HepG2 (cell line): Measurements from ENCODE around the gene WDR47. TPM values are rescaled to one million over a fixed set of nuclear protein-coding genes. Genes with fewer than 3 reads are reported as not detected.

Source experiments
- AHR ChIP-seq: IDR thresholded peaks from 2 replicates; pipeline ENCODE4 v1.6.1; 2018; ENCODE audit warnings: missing genetic modification reagents, missing compliant biosample characterization
- CHD2 ChIP-seq: IDR thresholded peaks from 2 replicates; pipeline ENCODE4 v1.6.1; 2011; ENCODE audit warnings: low read depth, low read length, improper control_type of control experiment
- FOXK1 ChIP-seq: sonication (generic); formaldehyde crosslinking; IDR thresholded peaks from 2 replicates; pipeline ENCODE4 v1.4.0; 2020; ENCODE audit warnings: low read depth, missing genetic modification reagents, borderline replicate concordance
- GATAD1 ChIP-seq: IDR thresholded peaks from 2 replicates; pipeline ENCODE4 v1.6.1; 2016; ENCODE audit warnings: missing genetic modification reagents, missing compliant biosample characterization
- GPN1 ChIP-seq: sonication (generic); formaldehyde crosslinking; IDR thresholded peaks from 2 replicates; pipeline ENCODE4 v1.5.1; 2020; ENCODE audit warnings: missing genetic modification reagents, borderline replicate concordance
- KLF6 ChIP-seq: IDR thresholded peaks from 2 replicates; pipeline ENCODE4 v1.8.0; 2016; ENCODE audit warnings: missing biosample characterization, missing genetic modification reagents
- MAFG ChIP-seq: sonication (generic); formaldehyde crosslinking; IDR thresholded peaks from 2 replicates; pipeline ENCODE4 v1.5.1; 2020; ENCODE audit warnings: mild to moderate bottlenecking, missing genetic modification reagents
- MED13 ChIP-seq: sonication (generic); formaldehyde crosslinking; IDR thresholded peaks from 2 replicates; pipeline ENCODE4 v1.5.0; 2020; ENCODE audit warnings: missing genetic modification reagents
- PHB2 ChIP-seq: fragments of 450-650 bp; IDR thresholded peaks from 2 replicates; pipeline ENCODE4 v1.6.1; 2018; ENCODE audit not compliant: partially characterized antibody
- PHF5A ChIP-seq: IDR thresholded peaks from one replicate; pipeline ENCODE4 v1.6.1; 2018; ENCODE audit warnings: low read depth, missing genetic modification reagents; ENCODE audit not compliant: unreplicated experiment
- POGZ ChIP-seq: sonication (generic); formaldehyde crosslinking; IDR thresholded peaks from 2 replicates; pipeline ENCODE4 v1.4.0; 2020; ENCODE audit warnings: mild to moderate bottlenecking, missing genetic modification reagents
- RAD51 ChIP-seq: fragments of 450-650 bp; IDR thresholded peaks from 2 replicates; pipeline ENCODE4 v1.6.1; 2016; ENCODE audit warnings: borderline replicate concordance
- RELA ChIP-seq: sonication (generic); formaldehyde crosslinking; IDR thresholded peaks from 2 replicates; pipeline ENCODE4 v1.4.0; 2020; ENCODE audit warnings: missing genetic modification reagents
- SMAD3 ChIP-seq: sonication (generic); formaldehyde crosslinking; IDR thresholded peaks from 2 replicates; pipeline ENCODE4 v1.4.0; 2020; ENCODE audit warnings: missing genetic modification reagents
- SNRNP70 ChIP-seq: fragments of 200-400 bp; formaldehyde crosslinking; IDR thresholded peaks from 2 replicates; pipeline ENCODE4 v1.6.1; 2017; ENCODE audit warnings: mild to moderate bottlenecking, low read depth, low read length, moderate library complexity
- STAG1 ChIP-seq: sonication (generic); formaldehyde crosslinking; IDR thresholded peaks from 2 replicates; pipeline ENCODE4 v1.4.0; 2020; ENCODE audit warnings: missing genetic modification reagents
- ZFYVE20 ChIP-seq: sonication (generic); formaldehyde crosslinking; IDR thresholded peaks from 2 replicates; pipeline ENCODE4 v1.8.0; 2023; ENCODE audit warnings: low read depth, mild to moderate bottlenecking, moderate library complexity, missing genetic modification reagents, borderline replicate concordance
- ZKSCAN5 ChIP-seq: sonication (generic); formaldehyde crosslinking; IDR thresholded peaks from 2 replicates; pipeline ENCODE4 v1.5.1; 2020; ENCODE audit warnings: mild to moderate bottlenecking, missing genetic modification reagents
- ZMYM4 ChIP-seq: sonication (generic); formaldehyde crosslinking; IDR thresholded peaks from 2 replicates; pipeline ENCODE4 v1.8.1; 2023; ENCODE audit warnings: mild to moderate bottlenecking, missing genetic modification reagents
- ZNF207 ChIP-seq: fragments of 450-650 bp; IDR thresholded peaks from 2 replicates; pipeline ENCODE4 v1.6.1; 2016; ENCODE audit warnings: antibody characterized with exemption, borderline replicate concordance
- ZNF326 ChIP-seq: sonication (generic); formaldehyde crosslinking; IDR thresholded peaks from 2 replicates; pipeline ENCODE4 v1.4.0; 2020; ENCODE audit warnings: missing genetic modification reagents, borderline replicate concordance
- ZNF431 ChIP-seq: sonication (generic); formaldehyde crosslinking; IDR thresholded peaks from 2 replicates; pipeline ENCODE4 v1.9.0; 2022; ENCODE audit warnings: missing genetic modification reagents, low read depth, mild to moderate bottlenecking, borderline replicate concordance
- ZNF530 ChIP-seq: sonication (generic); formaldehyde crosslinking; IDR thresholded peaks from 2 replicates; pipeline ENCODE4 v1.5.0; 2020; ENCODE audit warnings: low read depth, mild to moderate bottlenecking, missing genetic modification reagents
- ZNF572 ChIP-seq: sonication (generic); formaldehyde crosslinking; IDR thresholded peaks from 2 replicates; pipeline ENCODE4 v1.5.1; 2020; ENCODE audit warnings: mild to moderate bottlenecking, missing genetic modification reagents
- ZNF574 ChIP-seq: sonication (generic); formaldehyde crosslinking; IDR thresholded peaks from 2 replicates; pipeline ENCODE4 v1.4.0; 2020; ENCODE audit warnings: missing genetic modification reagents
- ZNF781 ChIP-seq: sonication (generic); formaldehyde crosslinking; IDR thresholded peaks from 2 replicates; pipeline ENCODE4 v1.5.1; 2020; ENCODE audit warnings: borderline replicate concordance, mild to moderate bottlenecking, missing genetic modification reagents; ENCODE audit errors: not compliant biosample characterization
- polyA plus RNA-seq, 8 experiments: library from polyadenylated mRNA; depleted of rRNA in 3 of 8; stranded (reverse) in 7 of 8; unstranded in 1 of 8; fragments of >200 nt; fragmentation: Illumina TruSeq in 4 of 8; extraction: Trizol in 4 of 8; gene quantifications; 2 replicates each; pipeline versions ENCODE4 v1.2.1 to v1.2.3, GENCODE V29; 2011 to 2016; ENCODE audit warnings: low read depth in 4 of 8, missing spikeins in 1 of 8, mixed read lengths in 1 of 8; ENCODE audit not compliant: insufficient read depth in 1 of 8
- total RNA-seq, 5 experiments: library from RNA; depleted of rRNA; stranded (reverse); fragments of >200 nt; fragmentation: Illumina TruSeq; extraction: Trizol; gene quantifications; 2 replicates each; pipeline ENCODE4 v1.2.3, GENCODE V29; 2016; ENCODE audit warnings: low read depth in 1 of 5
- TF ChIP-seq, protein P1 (sequence below): sonication (generic); formaldehyde crosslinking; IDR thresholded peaks from 2 replicates; pipeline ENCODE4 v1.8.0; 2022; ENCODE audit warnings: mild to moderate bottlenecking, missing genetic modification reagents, moderate library complexity
- TF ChIP-seq, protein P2 (sequence below): IDR thresholded peaks from 2 replicates; pipeline ENCODE4 v1.6.1; 2016; ENCODE audit warnings: low read depth, borderline replicate concordance
- TF ChIP-seq, protein P3 (sequence below): sonication (generic); formaldehyde crosslinking; conservative IDR thresholded peaks from 2 replicates; pipeline ENCODE4 v1.8.0; 2022; ENCODE audit warnings: mild to moderate bottlenecking, moderate library complexity, missing genetic modification reagents

The WDR47 gene
- total and polyA plus RNA-seq, 2 of the 13 experiments (the other 11 are each of a cell fraction or from before 2014, with no cell fraction given), result 4.3 to 5.9 TPM

GRCh38 chr1:109083923-109084322, 42.0 kb upstream of the WDR47 start (continued):
- no peak for TF ChIP-seq MAFG (CRISPR knock-in tag)
- no peak for TF ChIP-seq SNRNP70
- no peak for TF ChIP-seq ZFYVE20 (CRISPR knock-in tag)
- TF ChIP-seq PHF5A (CRISPR knock-in tag), result no peak
- no peak for TF ChIP-seq RELA (CRISPR knock-in tag)
- no peak for TF ChIP-seq PHB2
- TF ChIP-seq, protein P1, sequence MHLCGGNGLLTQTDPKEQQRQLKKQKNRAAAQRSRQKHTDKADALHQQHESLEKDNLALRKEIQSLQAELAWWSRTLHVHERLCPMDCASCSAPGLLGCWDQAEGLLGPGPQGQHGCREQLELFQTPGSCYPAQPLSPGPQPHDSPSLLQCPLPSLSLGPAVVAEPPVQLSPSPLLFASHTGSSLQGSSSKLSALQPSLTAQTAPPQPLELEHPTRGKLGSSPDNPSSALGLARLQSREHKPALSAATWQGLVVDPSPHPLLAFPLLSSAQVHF, result no peak
- TF ChIP-seq ZMYM4 (CRISPR knock-in tag), result no peak
- no peak for TF ChIP-seq CHD2
- no peak for TF ChIP-seq FOXK1 (CRISPR knock-in tag)
- no peak for TF ChIP-seq ZNF326
- TF ChIP-seq SMAD3 (CRISPR knock-in tag), result 0 out of 2 replicates have a peak, but pooled peaks have one; percentile 4
- no peak for TF ChIP-seq POGZ (CRISPR knock-in tag)
- TF ChIP-seq MED13 (CRISPR knock-in tag), result no peak
- no peak for TF ChIP-seq ZNF530 (CRISPR knock-in tag)
- TF ChIP-seq KLF6 (CRISPR knock-in tag), result no peak
- TF ChIP-seq ZNF572 (CRISPR knock-in tag), result no peak
- TF ChIP-seq ZNF207, result no peak
- TF ChIP-seq, protein P2, sequence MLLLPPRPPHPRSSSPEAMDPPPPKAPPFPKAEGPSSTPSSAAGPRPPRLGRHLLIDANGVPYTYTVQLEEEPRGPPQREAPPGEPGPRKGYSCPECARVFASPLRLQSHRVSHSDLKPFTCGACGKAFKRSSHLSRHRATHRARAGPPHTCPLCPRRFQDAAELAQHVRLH (CRISPR knock-in tag), result no peak
- TF ChIP-seq, protein P3, sequence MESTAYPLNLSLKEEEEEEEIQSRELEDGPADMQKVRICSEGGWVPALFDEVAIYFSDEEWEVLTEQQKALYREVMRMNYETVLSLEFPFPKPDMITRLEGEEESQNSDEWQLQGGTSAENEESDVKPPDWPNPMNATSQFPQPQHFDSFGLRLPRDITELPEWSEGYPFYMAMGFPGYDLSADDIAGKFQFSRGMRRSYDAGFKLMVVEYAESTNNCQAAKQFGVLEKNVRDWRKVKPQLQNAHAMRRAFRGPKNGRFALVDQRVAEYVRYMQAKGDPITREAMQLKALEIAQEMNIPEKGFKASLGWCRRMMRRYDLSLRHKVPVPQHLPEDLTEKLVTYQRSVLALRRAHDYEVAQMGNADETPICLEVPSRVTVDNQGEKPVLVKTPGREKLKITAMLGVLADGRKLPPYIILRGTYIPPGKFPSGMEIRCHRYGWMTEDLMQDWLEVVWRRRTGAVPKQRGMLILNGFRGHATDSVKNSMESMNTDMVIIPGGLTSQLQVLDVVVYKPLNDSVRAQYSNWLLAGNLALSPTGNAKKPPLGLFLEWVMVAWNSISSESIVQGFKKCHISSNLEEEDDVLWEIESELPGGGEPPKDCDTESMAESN, result no peak
- no peak for TF ChIP-seq RAD51
- no peak for TF ChIP-seq GPN1 (CRISPR knock-in tag)
- no peak for TF ChIP-seq ZKSCAN5 (CRISPR knock-in tag)
- TF ChIP-seq ZNF781, result no peak
- TF ChIP-seq GATAD1, result no peak
- no peak for TF ChIP-seq STAG1 (CRISPR knock-in tag)
- TF ChIP-seq ZNF574, result 0 out of 2 replicates have a peak, but pooled peaks have one; percentile 18
- TF ChIP-seq ZNF431, result no peak
- TF ChIP-seq AHR (CRISPR knock-in tag), result no peak
